AG09309 (cell line): Measurements from ENCODE around the gene BTBD16.

Source experiments
- DNase-seq: peaks from one replicate; pipeline ENCODE4 v3.0.0-alpha.2; 2010; ENCODE audit warnings: low read depth
- H3K4me3 ChIP-seq: 2 replicates; pipeline ENCODE4 v1.5.1; 2011; ENCODE audit warnings: mild to moderate bottlenecking, low read depth, low read length, moderate library complexity; ENCODE audit not compliant: control insufficient read depth
- TF ChIP-seq, protein P1 (sequence below): IDR thresholded peaks from 2 replicates; pipeline ENCODE4 v1.5.1; 2011; ENCODE audit warnings: mild to moderate bottlenecking, low read depth, low read length, inconsistent platforms; ENCODE audit not compliant: insufficient read depth, control insufficient read depth; ENCODE audit errors: missing control alignments

BTBD16 gene

DNA sequence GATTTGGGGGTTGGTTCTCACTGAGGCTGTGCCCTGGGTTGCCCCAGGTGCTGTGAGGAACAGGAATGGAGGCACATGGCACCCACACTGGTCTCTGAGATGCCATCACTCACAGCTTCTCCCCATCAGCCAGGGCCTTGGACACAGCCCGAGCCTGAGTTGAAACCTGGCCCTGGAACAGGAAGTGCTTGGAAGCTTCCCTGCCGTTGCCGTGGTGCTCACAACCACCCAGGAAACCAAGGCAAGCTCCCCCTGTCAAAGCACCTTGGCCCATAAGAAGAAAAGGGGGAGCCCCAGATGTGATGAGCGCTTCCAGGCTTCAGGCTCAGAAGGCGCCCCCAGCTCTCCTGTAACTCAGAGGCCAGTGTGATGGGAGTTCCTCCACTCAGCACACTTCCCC is at the start of gene BTBD16:
BTBD16 (plus strand) TSS at position 221 of the 400 bp plus-strand sequence. CDS start 3,786 bp downstream, outside the sequence.
- DNase-seq = no peak
- TF ChIP-seq, protein P1, sequence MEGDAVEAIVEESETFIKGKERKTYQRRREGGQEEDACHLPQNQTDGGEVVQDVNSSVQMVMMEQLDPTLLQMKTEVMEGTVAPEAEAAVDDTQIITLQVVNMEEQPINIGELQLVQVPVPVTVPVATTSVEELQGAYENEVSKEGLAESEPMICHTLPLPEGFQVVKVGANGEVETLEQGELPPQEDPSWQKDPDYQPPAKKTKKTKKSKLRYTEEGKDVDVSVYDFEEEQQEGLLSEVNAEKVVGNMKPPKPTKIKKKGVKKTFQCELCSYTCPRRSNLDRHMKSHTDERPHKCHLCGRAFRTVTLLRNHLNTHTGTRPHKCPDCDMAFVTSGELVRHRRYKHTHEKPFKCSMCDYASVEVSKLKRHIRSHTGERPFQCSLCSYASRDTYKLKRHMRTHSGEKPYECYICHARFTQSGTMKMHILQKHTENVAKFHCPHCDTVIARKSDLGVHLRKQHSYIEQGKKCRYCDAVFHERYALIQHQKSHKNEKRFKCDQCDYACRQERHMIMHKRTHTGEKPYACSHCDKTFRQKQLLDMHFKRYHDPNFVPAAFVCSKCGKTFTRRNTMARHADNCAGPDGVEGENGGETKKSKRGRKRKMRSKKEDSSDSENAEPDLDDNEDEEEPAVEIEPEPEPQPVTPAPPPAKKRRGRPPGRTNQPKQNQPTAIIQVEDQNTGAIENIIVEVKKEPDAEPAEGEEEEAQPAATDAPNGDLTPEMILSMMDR = no peak
- H3K4me3 ChIP-seq = no peak within 1 kb of the TSS

DNA sequence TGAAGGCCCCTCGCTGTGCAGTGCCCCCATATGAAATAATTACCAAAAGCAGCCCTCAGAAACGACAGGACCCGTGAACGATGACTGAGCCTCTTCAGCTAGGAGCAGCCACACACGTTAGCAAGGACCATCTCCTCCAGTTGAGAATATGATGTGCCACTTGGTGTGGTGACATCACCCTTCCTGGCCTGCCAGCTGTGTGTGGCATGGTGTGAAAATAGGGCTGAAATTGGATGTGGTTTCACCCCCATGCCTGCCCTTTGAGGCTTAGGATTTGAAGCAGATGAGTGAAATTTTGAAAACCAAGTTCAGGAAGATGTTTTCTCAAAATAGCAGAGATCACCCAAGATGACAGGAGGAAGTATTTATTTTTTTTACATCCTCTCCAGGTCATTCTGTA is 49.1 kb upstream of the BTBD16 start:
- H3K4me3 ChIP-seq = no peak overlapping the region
- no peak for DNase-seq
- TF ChIP-seq, protein P1 = no peak

DNA sequence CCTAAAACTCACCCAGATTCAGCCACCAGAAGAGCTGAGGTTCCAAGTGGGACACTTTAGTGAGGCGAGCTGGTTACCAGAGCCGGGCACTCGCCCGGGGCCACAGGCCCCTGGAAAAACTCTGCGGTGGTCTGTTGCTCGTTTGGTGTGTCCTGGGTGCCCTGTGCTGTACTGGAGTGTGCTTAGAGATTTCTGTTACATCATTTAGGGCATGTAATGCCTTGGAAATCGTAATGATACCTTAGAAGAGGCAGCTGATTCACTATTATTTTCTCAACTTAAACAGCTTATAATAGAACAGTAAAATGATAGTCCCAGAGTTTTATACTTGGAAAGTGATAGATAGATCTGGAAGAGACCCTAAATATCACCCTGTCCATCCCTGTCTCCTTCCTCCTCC is 48.5 kb upstream of the BTBD16 start:
- no peak for DNase-seq
- TF ChIP-seq, protein P1 = no peak

DNA sequence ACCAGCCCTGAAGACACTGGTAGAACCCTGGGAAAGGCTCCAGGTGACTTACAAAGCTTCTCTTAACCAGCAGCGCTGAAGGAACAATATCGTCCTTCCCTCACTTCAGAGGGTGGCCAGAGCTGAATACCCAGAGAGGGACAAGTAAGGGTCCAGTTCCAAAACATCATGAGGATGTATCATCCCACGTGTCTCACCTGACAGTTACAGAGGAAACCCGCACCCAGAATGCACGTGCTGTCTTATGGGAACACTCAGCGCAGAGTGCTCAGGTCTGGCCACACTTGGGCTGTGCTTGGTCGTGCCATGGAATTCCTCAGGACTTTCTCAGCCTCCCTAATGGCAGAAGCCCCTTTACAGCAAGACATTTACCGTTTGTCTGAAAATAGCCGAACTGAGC is 46.9 kb upstream of the BTBD16 start:
- no peak for DNase-seq
- TF ChIP-seq, protein P1 = no peak
- no peak overlapping the region for H3K4me3 ChIP-seq

More for the DNA sequence above, 48.5 kb upstream of the BTBD16 start:
- no peak overlapping the region for H3K4me3 ChIP-seq

DNA sequence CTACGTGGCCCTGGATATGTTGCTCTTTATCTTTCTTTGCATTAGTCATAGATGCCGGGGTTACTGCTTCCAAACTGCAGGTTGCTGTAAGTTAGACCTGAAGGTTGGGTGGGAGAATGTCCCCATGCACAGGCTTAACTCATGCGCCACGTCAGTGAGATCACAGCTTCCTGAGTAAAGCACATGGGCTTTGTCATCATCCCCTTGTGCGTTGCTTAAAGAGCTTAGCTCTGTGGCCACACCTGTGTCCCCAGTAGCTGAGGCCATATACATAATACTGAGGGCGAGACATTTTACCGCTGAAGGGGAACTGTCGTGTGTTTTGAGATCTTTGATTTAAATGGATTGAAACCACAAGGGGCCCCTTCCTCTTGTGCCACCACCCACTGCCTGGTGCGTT is 45.8 kb upstream of the BTBD16 start:
- no peak overlapping the region for H3K4me3 ChIP-seq
- no peak for DNase-seq
- TF ChIP-seq, protein P1 = no peak

DNA sequence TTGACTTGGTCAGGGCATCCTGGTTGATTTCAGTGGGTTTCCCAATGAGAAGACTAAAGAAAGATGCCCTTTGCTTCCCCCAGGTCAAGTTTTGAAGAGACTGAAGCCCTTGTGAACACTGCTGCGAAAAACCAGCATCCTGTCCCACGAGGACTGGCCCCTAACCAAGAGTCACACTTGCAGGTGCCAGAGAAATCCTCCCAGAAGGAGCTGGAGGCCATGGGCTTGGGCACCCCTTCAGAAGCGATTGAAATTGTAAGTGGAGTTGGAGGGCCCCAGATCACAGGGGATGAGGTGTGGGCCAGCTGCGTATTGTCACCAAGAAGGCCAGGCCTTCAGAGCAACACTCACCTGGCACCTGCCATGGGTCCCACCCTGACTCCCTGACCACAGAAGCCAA is 43.3 kb upstream of the BTBD16 start:
- DNase-seq = no peak
- no peak overlapping the region for H3K4me3 ChIP-seq
- TF ChIP-seq, protein P1 = no peak

DNA sequence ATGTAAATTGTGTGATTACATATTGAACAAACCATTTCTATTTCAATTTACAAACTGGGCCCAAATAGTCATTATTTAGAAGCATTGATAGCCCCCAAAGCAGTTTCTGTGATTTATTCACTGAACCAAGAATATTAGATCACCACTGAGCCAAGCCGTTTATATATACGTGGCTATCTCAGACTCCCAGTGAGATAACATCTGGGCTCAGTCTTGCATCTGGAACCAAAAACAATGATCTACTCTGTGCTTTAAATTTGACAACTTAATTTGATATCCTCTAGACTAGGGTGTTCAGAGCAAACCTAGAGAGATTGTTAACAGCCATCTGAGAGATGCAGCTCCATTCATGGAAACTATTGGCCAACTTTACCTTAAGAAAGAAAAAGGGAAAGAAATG is 41.4 kb upstream of the BTBD16 start:
- TF ChIP-seq, protein P1 = no peak
- no peak overlapping the region for H3K4me3 ChIP-seq
- no peak for DNase-seq
